LHCN-M2 (cell line): Measurements from ENCODE around the gene BBX. TPM values are rescaled to one million over a fixed set of nuclear protein-coding genes. Genes with fewer than 3 reads are reported as not detected.

Source experiments
- DNase-seq: peaks from one replicate; pipeline ENCODE4 v3.0.0-alpha.2; 2012; ENCODE audit warnings: low read depth
- total RNA-seq: library from RNA; depleted of rRNA; stranded (reverse); fragments of >200 nt; gene quantifications from 2 replicates; pipeline ENCODE4 v1.2.3, GENCODE V29; 2014

Gene BBX
- total RNA-seq, 1 experiment from 2014 or later = 35.1 TPM

- DNase-seq = no peak
Measured at GRCh38 chr3:107654218-107654617, 131.5 kb downstream of the BBX start.

GRCh38 chr3:107657971-107658370 is 135.2 kb downstream of the BBX start:
- DNase-seq = no peak

GRCh38 chr3:107660306-107660976 is 137.7 kb downstream of the BBX start:
- DNase-seq = peak; percentile 63

- peak; percentile 48 for DNase-seq
Measured at GRCh38 chr3:107661447-107662123, 138.8 kb downstream of the BBX start.

GRCh38 chr3:107662124-107662507 is 139.4 kb downstream of the BBX start:
- peak; percentile 67 for DNase-seq

GRCh38 chr3:107662586-107662985 is 139.8 kb downstream of the BBX start:
- DNase-seq = no peak

- no peak for DNase-seq
Measured at GRCh38 chr3:107663266-107663665, 140.5 kb downstream of the BBX start.

- no peak for DNase-seq
Measured at GRCh38 chr3:107664614-107665013, 141.9 kb downstream of the BBX start.

GRCh38 chr3:107665351-107665750 is 142.6 kb downstream of the BBX start:
- no peak for DNase-seq

GRCh38 chr3:107666853-107667252 is 144.1 kb downstream of the BBX start:
- DNase-seq = no peak

- DNase-seq = no peak
Measured at GRCh38 chr3:107668416-107668815, 145.7 kb downstream of the BBX start.

- DNase-seq = no peak
Measured at GRCh38 chr3:107668963-107669362, 146.2 kb downstream of the BBX start.

GRCh38 chr3:107669669-107670068 is 146.9 kb downstream of the BBX start:
- no peak for DNase-seq

- DNase-seq = no peak
Measured at GRCh38 chr3:107670986-107671385, 148.2 kb downstream of the BBX start.

- peak; percentile 33 for DNase-seq
Measured at GRCh38 chr3:107674371-107674770, 151.6 kb downstream of the BBX start.

GRCh38 chr3:107675233-107675900 is 152.6 kb downstream of the BBX start:
- no peak for DNase-seq

- no peak for DNase-seq
Measured at GRCh38 chr3:107676469-107677309, 153.9 kb downstream of the BBX start.

GRCh38 chr3:107679921-107680320 is 157.2 kb downstream of the BBX start:
- no peak for DNase-seq

- no peak for DNase-seq
Measured at GRCh38 chr3:107680698-107681097, 157.9 kb downstream of the BBX start.

- no peak for DNase-seq
Measured at GRCh38 chr3:107681396-107681795, 158.6 kb downstream of the BBX start.

GRCh38 chr3:107682580-107682979 is 159.8 kb downstream of the BBX start:
- DNase-seq = no peak

- no peak for DNase-seq
Measured at GRCh38 chr3:107683447-107683846, 160.7 kb downstream of the BBX start.
